GM19043 (cell line): ENCODE data around the gene KRTAP1-5.
"Not testable (repeated sequence)": the region's sequence is repeated elsewhere in the genome, so short reads cannot be mapped to it uniquely, and the experiment has no call there.

ENCODE experiments used
- ATAC-seq: cut with Tn5 transposase; IDR thresholded peaks from one replicate; pipeline ENCODE4 v1.9.1; 2021; ENCODE audit warnings: low read depth; ENCODE audit not compliant: unreplicated experiment

The KRTAP1-5 gene

DNA sequence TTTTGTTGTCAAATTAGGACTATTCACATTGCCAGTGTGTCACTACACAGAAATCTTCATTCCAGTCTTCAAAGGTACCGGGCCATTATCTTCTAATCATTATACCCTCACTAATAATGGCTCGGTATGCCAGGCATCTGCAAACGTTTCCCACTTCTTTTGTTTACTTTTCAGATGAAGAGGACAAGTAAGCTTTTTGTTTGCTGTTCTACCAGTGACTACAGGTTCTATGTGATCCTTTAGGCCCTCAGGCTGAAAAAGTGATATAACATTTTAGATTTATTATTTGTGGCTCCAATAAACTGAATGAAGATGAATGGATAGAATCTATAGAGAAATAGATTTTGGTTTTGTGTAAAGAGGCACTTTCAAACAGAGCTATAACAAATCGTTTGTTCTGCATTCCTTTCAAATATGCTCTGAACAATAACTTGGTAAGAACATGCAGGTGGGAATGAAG, 17.7 kb downstream of the KRTAP1-5 start:
- no peak for ATAC-seq

GRCh38 chr17:41008811-41009210, 18.2 kb downstream of the KRTAP1-5 start, which contains the start of gene KRTAP3-1:
Gene KRTAP3-1, minus strand, starts transcription at chr17:41009128. Its CDS starts 54 bp downstream, at chr17:41009074.
- ATAC-seq = no peak

DNA sequence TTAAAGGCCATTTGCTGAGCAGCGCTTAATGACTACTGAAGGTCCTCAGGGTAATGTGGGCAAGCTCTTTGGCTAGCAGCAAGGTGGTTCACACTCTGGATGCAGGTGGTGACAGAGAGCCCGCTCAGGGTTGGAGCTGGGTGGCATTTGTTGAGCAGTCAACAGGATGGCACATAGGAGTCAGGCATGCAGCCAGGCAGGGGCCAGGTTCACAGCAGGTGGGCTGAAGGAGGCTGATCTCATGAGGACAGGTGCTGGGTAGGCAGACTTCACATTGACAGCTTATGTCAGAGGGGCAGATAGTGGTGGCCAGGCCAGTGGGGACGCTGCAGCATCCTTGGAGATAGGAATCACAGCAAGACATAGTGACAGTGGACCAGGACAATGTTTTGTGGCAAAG, 22.6 kb downstream of the KRTAP1-5 start:
- ATAC-seq = no peak

- no peak for ATAC-seq
Measured at GRCh38 chr17:41003926-41004325, 23.1 kb downstream of the KRTAP1-5 start.

GRCh38 chr17:41002814-41003213, 24.2 kb downstream of the KRTAP1-5 start:
- no peak for ATAC-seq

- ATAC-seq = no peak
Measured at GRCh38 chr17:41001795-41002194, 25.2 kb downstream of the KRTAP1-5 start.

GRCh38 chr17:40999563-40999962, 27.4 kb downstream of the KRTAP1-5 start, which contains the start of gene KRTAP3-2:
Gene KRTAP3-2, minus strand, starts transcription at chr17:40999906. Its CDS starts 53 bp downstream, at chr17:40999853.
- not testable (repeated sequence) for ATAC-seq

- ATAC-seq = no peak
Measured at GRCh38 chr17:40997361-40997760, 29.6 kb downstream of the KRTAP1-5 start.

GRCh38 chr17:40996829-40997228, 30.2 kb downstream of the KRTAP1-5 start:
- ATAC-seq = no peak

GRCh38 chr17:40995116-40995515, 31.9 kb downstream of the KRTAP1-5 start:
- no peak for ATAC-seq

GRCh38 chr17:40993839-40994238, 33.2 kb downstream of the KRTAP1-5 start, which contains the start of gene KRTAP3-3:
Gene KRTAP3-3, minus strand, starts transcription at chr17:40994164. Its CDS starts 67 bp downstream, at chr17:40994097.
- ATAC-seq = no peak

DNA sequence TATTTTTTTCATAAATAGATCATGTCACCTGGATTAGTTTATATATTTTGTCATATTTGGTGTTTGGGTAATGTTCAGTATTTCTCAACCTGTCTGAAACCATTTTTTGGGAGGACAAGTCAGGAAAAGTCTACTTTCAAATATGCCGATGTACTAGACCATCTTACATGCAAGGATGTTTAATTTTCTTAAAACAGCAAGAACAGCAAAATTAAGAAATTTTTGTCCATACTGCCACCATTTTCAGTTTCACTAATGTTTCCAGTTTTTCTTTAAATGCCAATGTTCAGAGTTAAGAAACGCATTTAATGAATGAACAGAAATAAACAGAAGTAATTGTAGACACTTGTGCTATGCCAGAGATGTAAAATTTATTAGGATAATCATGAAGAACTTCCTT, 33.9 kb downstream of the KRTAP1-5 start:
- no peak for ATAC-seq

GRCh38 chr17:40992666-40993065, 34.3 kb downstream of the KRTAP1-5 start:
- ATAC-seq = no peak

- no peak for ATAC-seq
Measured at GRCh38 chr17:40986920-40987319, 40.1 kb downstream of the KRTAP1-5 start.

GRCh38 chr17:40984226-40984625, 42.8 kb downstream of the KRTAP1-5 start, which contains the start of gene KRT40:
Gene KRT40, minus strand, starts transcription at chr17:40984326. Its CDS starts 53 bp downstream, at chr17:40984273.
- ATAC-seq = no peak

DNA sequence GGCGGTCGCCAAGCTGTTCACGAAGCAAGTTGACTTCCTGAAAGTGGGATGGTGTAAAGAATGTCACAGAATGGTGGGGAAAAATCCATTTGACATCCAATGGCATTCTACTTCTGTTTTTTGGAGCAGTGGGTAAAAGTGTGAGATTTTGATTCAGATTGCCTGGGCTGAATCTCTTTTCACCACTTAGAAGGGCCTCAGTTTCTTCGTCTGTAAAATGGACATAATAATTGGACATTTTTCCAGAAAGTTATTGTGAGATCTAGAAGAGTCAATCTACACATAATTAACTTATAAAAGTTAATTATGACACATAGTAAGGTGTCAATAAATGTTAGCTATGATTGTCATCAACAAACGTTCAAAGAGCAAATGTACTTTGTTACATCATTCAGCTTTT, 45.9 kb downstream of the KRTAP1-5 start:
- no peak for ATAC-seq

GRCh38 chr17:40980596-40980995, 46.4 kb downstream of the KRTAP1-5 start:
- no peak for ATAC-seq

DNA sequence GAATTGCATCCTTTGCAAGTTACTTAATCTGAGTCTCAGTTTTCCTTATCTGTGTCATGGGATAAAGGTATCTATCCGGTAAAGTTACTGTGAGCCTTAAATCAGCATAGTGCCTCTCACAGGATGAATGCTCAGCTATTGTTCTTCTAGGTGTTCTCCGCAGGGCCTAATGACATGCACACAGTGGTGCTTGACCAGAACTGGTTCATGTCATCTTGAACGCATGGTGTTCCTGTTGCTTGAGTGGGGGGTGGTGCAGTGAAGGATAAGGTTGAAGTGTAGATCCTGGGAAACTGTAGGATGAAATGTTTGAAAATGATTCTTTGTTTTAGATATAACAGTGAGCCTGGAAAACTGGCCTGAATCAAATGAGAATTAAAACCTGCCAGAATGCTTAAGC, 46.9 kb downstream of the KRTAP1-5 start:
- no peak for ATAC-seq

GRCh38 chr17:40978575-40979151, 48.3 kb downstream of the KRTAP1-5 start:
- no peak for ATAC-seq
